Ammon's horn (tissue), 1 donor: ENCODE data around the gene GABARAP.

ENCODE experiments used
- DNase-seq: peaks from one replicate; pipeline ENCODE4 v3.0.0-alpha.2; 2016; ENCODE audit warnings: low spot score

GABARAP gene

DNA sequence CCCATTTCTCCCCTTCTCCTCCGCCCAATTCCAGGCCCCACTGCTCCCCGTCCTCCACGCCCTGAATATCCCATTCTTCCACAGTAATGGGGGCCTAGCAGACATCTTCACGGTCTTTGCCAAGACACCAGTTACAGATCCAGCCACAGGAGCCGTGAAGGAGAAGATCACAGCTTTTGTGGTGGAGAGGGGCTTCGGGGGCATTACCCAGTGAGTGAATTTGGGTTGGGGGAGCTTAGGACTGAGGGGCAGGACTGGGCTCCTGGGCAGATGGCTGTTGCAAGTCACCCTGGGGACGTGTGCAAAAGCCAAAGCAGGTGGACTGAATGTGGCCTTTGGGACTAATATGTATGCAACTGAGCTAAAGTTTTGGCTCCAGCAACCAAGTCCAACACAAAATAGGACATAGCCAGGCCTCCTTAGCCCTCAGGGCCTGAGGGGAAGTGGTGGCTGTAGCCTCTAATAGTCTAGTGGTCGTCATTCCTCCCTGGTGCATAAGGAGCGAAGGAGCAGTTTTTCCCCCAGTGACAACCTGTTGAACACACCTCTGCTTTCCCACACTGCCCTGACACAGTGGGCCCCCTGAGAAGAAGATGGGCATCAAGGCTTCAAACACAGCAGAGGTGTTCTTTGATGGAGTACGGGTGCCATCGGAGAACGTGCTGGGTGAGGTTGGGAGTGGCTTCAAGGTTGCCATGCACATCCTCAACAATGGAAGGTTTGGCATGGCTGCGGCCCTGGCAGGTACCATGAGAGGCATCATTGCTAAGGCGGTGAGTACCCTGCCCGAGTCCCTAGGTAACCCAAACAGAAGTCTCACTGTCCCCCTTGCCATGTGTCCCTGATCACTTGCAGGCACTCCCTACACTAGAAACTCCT, 19.9 kb downstream of the GABARAP start:
- DNase-seq = no peak

GRCh38 chr17:7221278-7222092, 20.8 kb downstream of the GABARAP start:
- DNase-seq = no peak

DNA sequence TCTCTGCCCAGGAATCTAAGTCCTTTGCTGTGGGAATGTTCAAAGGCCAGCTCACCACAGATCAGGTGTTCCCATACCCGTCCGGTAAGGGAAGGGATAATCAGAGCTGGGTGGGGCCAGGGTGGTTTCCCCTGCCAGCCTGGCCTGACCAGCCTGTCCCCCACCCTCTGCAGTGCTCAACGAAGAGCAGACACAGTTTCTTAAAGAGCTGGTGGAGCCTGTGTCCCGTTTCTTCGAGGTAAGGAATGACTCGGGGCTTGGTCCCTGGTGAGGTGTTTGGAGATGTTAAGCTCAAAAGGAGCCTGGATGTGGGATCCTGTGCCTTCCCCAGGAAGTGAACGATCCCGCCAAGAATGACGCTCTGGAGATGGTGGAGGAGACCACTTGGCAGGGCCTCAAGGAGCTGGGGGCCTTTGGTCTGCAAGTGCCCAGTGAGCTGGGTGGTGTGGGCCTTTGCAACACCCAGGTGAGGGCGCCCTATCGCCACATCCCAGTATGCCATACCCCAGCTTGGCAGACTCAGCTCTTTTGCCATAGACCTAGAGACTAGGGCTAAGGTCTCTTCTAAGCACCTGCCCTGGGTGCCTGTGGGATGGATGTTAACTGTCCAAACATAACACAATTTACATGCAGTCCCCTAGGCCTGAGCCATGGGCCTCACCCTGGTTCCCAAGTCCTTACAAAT, 21.5 kb downstream of the GABARAP start:
- no peak for DNase-seq

DNA sequence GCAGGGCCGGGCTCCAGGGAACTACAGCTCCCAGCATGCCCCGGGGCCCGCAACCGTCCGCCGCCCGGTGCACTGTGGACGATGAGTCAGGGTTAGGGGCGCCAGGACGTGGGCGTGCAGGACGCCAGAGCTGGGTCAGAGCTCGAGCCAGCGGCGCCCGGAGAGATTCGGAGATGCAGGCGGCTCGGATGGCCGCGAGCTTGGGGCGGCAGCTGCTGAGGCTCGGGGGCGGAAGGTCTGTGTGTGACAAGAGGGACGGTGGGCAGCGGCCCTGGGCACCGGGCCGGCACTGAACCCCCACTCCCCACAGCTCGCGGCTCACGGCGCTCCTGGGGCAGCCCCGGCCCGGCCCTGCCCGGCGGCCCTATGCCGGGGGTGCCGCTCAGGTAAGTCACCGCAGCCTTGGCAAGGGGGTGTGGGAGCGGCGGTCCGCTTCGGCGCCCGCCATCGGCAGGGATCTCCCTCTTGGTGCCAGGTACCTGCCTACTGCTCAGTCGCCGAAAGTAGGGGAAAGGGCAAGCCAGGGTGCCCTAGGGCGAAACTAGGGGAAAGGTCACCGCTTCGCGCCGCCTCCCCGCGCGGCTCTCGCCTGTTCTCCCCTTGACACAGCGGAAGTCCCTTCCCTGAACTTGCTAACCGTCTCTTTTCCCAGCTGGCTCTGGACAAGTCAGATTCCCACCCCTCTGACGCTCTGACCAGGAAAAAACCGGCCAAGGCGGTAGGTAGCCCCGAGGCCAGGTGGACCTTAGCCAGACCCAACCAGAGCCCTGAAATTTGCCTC, 22.2 kb downstream of the GABARAP start, which contains the start of the genes ACADVL and DLG4:
Gene ACADVL (plus strand): TSS at position 127 of the 781 bp plus-strand sequence. CDS start 47 bp downstream, at position 174.
Gene DLG4 (minus strand): TSS at position 25 of the 781 bp plus-strand sequence.
- peak; percentile 93 for DNase-seq

GRCh38 chr17:7219229-7219811, 22.9 kb downstream of the GABARAP start:
- DNase-seq = no peak

DNA sequence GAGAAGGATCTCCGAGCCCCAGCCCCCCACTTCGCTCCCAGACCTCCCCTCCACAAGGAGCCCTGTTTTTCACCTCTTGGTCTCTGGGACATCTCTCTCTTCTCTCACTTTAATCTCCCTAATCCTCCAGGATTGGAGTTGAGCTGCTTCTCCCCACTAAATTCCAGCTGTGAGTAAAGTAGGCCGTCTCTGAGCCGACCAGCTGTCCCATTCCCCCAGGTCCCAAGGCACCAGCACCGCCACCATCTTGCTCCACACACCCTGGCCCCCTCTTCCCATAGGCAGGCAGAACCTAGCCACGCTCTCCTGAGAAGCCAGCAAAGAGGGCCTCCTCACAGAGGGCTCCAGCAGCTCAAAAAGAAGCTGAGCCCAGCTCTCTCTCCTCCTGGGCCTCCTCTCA, 23.5 kb downstream of the GABARAP start:
- DNase-seq = no peak

GRCh38 chr17:7218166-7218565, 24.1 kb downstream of the GABARAP start:
- no peak for DNase-seq

GRCh38 chr17:7217113-7217987, 24.9 kb downstream of the GABARAP start:
- peak; percentile 74 for DNase-seq

DNA sequence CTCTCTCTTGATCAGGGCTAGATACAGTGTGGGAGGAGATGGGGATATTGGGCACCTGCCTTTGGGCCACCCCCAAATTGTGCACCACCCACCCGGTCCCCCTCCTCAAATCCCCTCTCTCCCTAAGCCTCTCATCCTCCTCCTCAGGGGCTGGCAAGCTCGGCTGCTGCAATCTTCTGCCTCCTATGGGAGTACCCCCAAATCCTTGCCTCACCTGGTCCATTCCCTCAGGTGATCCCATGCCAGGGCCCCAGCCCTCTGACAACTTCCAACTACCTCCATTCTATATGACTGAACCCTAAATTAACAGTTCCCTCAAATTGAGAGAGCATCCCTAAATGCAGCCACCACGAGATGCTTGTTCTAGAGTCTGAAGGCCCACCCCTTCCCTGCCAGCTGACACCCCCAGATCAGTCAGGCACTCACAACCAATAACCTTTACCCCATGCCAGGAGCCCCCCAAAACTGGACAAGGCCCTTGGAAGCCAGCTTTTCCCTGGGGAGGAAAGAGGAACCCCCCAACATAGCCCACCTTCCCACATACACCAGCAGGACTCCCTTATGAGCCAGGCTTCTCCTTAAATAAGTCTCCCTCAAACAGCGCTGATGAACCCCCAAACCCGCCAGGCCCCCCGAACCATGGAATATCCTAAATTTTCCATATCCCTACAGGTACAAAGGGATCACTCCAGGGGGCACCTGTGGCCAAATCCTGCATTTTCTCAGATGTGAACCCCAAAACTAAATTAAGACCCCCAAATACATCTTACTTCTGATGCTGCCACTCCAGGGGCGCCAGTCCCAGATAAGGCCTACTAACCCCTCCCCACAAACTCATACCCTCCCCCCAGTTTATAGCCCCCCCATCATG, 25.8 kb downstream of the GABARAP start:
- DNase-seq = no peak

GRCh38 chr17:7215652-7216180, 26.5 kb downstream of the GABARAP start:
- no peak for DNase-seq

DNA sequence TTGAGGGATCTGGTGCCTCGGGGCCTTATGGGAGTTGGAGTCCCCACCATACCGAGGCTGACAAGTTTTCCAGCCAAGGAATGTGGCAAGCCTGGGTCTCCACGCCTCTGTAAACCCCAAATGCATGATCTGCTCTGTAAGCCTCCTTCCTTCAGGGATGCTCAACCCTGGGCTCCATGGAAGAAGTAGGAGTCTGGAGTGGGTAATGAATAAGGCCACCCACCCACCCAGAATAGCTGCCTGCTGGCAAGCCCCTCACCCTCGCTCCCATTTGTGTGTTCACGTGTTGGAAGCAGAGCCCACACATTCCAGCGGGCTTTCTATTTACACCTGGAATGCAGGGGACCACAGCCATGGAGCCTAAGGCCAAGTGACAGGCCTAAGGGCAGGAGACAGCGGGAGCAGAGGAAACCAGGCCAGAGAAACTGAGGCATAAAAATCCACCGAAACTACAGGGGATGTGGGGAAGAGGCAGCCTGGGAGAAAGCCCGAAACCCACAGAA, 27.1 kb downstream of the GABARAP start:
- no peak for DNase-seq

DNA sequence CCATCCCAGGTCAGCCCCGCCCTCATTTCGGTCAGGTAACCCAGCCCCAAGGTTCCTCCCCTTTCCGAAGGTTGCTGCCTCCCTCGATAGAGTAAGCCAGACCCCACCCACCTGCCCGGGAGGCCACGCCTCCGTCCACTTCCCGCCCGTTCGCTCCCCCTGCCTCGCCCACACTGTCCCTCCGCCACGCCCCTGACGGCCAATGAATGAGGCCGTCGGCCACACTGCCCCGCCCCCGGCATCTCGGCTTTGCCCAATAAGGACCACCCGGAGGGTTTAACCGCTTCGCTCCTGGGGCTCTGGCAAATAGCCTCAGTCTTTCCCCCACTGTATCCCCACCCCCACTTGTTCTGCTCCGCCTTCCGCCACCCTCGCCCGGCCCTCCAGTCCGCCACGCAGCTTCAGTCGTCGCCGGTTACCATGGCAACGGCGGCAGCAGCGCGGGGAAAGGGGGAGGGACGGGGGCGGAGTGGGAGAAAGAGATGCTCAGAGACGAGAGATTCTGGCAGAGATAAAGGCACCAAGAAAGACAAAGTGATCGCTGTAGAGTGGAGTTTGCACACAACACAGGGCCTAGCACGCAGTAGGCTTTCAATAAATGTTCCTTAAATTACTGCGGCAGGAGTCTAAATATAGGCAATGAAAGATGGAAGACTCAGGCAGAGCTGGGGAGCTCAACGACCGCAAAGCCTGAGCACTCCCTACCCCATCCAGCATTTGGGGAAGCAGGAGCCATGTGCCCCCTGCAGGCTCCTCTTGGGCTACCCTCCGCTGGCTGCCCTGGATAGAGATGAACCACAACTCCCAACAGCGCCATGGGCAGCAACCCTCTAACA, 27.7 kb downstream of the GABARAP start:
- peak; percentile 98 for DNase-seq

- DNase-seq = peak; percentile 89
These were observed 28.4 kb downstream of the GABARAP start for GRCh38 chr17:7213895-7214299.

DNA sequence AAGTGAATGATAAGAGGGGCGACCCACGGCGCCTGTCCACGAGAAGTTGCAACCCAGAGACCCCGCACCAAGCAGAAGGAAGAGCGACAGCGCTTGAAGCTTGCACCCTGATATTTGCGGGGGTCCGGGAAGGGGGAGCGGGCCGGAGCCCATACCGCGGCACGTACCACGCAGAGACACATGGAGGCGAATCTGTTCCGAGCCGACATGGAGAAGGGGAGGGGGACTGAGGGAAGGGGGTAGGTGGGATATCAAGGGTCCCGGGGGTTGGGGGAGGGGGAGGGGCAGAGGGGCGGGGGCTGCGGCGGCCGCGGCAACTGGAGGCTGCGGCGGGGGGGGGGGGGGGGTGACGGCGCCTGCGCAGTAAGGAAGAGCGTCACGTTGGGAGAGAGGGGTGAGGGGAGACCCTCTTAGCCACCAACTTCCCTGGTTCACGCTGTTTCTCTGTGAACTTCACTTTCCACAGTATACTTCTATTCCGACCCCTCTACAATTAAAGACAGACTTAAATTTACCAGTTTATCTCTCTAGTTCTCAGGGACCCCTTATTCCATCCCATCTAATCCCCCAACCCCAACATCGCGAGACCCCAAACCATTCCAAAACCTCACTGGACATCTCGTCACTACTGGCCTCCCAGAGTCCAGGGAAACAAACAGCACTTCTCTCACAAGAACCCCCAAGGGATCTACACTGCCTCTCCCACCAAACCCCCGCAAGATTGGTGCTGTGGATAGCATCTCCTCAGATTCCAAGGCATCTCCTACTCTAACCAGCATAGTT, 30.6 kb downstream of the GABARAP start:
- DNase-seq = no peak

GRCh38 chr17:7208754-7209460, 33.3 kb downstream of the GABARAP start:
- no peak for DNase-seq

DNA sequence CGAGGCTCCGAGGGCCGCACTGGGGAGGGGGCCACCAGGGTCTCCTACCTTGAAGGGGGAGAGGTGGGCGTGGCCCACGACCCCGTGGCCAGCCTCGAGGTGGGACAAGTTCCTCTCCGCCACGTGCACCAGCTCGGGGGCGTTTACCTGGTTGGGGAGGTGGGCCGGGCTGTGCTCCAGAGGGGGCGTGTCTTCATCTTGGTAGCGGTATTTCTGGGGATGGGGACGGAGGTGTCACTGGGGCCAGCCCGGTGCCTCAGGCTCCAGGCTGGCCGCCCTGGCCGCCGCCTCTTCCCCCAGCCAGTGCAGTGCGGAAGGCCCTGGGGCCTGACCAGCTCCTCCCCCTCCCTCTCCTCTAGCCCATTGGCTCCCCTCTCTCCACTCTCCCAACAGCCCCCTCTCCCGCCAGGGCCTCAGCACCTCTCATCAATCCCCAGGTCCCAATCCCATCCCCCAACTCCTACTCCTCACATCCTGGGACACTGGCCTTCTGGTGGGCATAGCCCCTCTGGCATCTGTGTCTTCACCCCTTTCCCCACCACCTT, 34.1 kb downstream of the GABARAP start:
- no peak for DNase-seq
